K562 (cell line): ENCODE measurements around the gene SHISAL2A. TPM values are rescaled to one million over a fixed set of nuclear protein-coding genes. Genes with fewer than 3 reads are reported as not detected.

Source experiments
- ATAC-seq: fragments of 200-7000 bp; cut with Tn5 transposase; 3 replicates; pipeline ENCODE4 v1.9.1; 2020; ENCODE audit warnings: moderate library complexity
- BruUV-seq: library from RNA; stranded (reverse); fragments of 400-500 nt; replicated peaks from 2 replicates; lab custom pipeline; 2021; lab: Mats Ljungman, UMichigan
- CTCF ChIA-PET: fragments of 300-600 bp; formaldehyde crosslinking; extraction: SDS; loops from one replicate; lab custom pipeline; 2021; ENCODE audit warnings: low intra/inter-chr PET ratio; lab: Yijun Ruan, JAX
- POLR2A ChIA-PET: fragments of 300-600, 350-650 bp; sonication (Branson Sonifier 250); formaldehyde crosslinking; extraction: SDS; loops from one replicate; lab custom pipeline; 2021; ENCODE audit warnings: antibody characterized with exemption, inconsistent platforms; lab: Yijun Ruan, JAX
- DNase-seq, 4 experiments: peaks; one replicate each; pipeline versions ENCODE4 v3.0.0 to v3.0.0-alpha.2; 2011 to 2018; ENCODE audit warnings: low spot score in 3 of 4, mixed read lengths in 3 of 4; ENCODE audit errors: extremely low read depth in 1 of 4
- FAIRE-seq: peaks from 2 replicates; lab custom pipeline; 2011; peaks lifted over from hg19 to GRCh38; lab: Jason Lieb, UNC
- H2AFZ ChIP-seq: 2 replicates; pipeline ENCODE4 v1.6.0; 2011; ENCODE audit warnings: low read depth, low read length, control low read depth, inconsistent platforms
- H3K27ac ChIP-seq: fragments of 200-600 bp; 3 replicates; pipeline ENCODE4 v1.8.0; 2011; ENCODE audit warnings: low read depth, mild to moderate bottlenecking, control low read depth, inconsistent platforms, low read length, moderate library complexity, mixed read lengths; ENCODE audit errors: extremely low read depth
- H3K27me3 ChIP-seq, 2 experiments: fragments of 300-600 bp in 1 of 2; 2 replicates in 1 of 2; 3 replicates in 1 of 2; pipeline versions ENCODE4 v1.6.0 to v1.8.0; 2011; ENCODE audit warnings: inconsistent platforms in 2 of 2, low read length in 2 of 2, mild to moderate bottlenecking in 1 of 2, mixed read lengths in 1 of 2, moderate library complexity in 1 of 2; ENCODE audit not compliant: control insufficient read depth in 2 of 2, insufficient read depth in 2 of 2
- H3K36me3 ChIP-seq: fragments of 300-600 bp; 3 replicates; pipeline ENCODE4 v1.8.0; 2011; ENCODE audit warnings: mild to moderate bottlenecking, low read length, inconsistent platforms; ENCODE audit not compliant: control insufficient read depth, insufficient read depth
- H3K4me1 ChIP-seq, 2 experiments: fragments of 200-600 bp in 1 of 2; replicated peaks in 1 of 2; 2 replicates in 1 of 2; 3 replicates in 1 of 2; pipeline versions ENCODE4 v1.5.1 to v1.8.0; 2011; ENCODE audit warnings: inconsistent platforms in 2 of 2, low read length in 2 of 2, mild to moderate bottlenecking in 1 of 2, mixed read lengths in 1 of 2, moderate library complexity in 1 of 2; ENCODE audit not compliant: control insufficient read depth in 2 of 2, insufficient read depth in 2 of 2
- H3K4me2 ChIP-seq: 2 replicates; pipeline ENCODE4 v1.6.1; 2011; ENCODE audit warnings: low read length, control low read depth, inconsistent platforms, mixed read lengths; ENCODE audit not compliant: insufficient read depth
- H3K4me3 ChIP-seq: fragments of 200-600 bp; sonication (generic), shearing (Covaris generic); 2 replicates; pipeline ENCODE4 v1.5.1; 2016; ENCODE audit warnings: control low read depth, inconsistent platforms
- H3K79me2 ChIP-seq: fragments of 200-600 bp; 3 replicates; pipeline ENCODE4 v1.8.0; 2011; ENCODE audit warnings: low read length, inconsistent platforms; ENCODE audit not compliant: control insufficient read depth, insufficient read depth
- H3K9ac ChIP-seq, 2 experiments: 2 replicates each; pipeline versions ENCODE4 v1.6.0 to v1.6.1; 2011; ENCODE audit warnings: low read depth in 2 of 2, low read length in 2 of 2, control low read depth in 1 of 2, inconsistent platforms in 1 of 2, mild to moderate bottlenecking in 1 of 2, mixed read lengths in 1 of 2; ENCODE audit not compliant: insufficient read depth in 1 of 2
- H3K9me1 ChIP-seq: one replicate; pipeline ENCODE4 v1.6.0; 2011; ENCODE audit warnings: inconsistent platforms, mild to moderate bottlenecking, low read length, moderate library complexity; ENCODE audit not compliant: control insufficient read depth, insufficient read depth
- H3K9me3 ChIP-seq: replicated peaks from 2 replicates; pipeline ENCODE4 v1.5.1; 2011; ENCODE audit warnings: low read depth, low read length, inconsistent platforms; ENCODE audit not compliant: control insufficient read depth, insufficient read depth
- H4K20me1 ChIP-seq: replicated peaks from 2 replicates; pipeline ENCODE4 v1.6.1; 2011; ENCODE audit warnings: low read length, inconsistent platforms, mixed read lengths; ENCODE audit not compliant: control insufficient read depth, insufficient read depth
- ATF2 ChIP-seq: sonication (generic); formaldehyde crosslinking; IDR thresholded peaks from 2 replicates; pipeline ENCODE4 v1.8.1; 2022; ENCODE audit warnings: missing genetic modification reagents
- KHSRP ChIP-seq: fragments of 450-650 bp; IDR thresholded peaks from 2 replicates; pipeline ENCODE4 v1.6.1; 2017
- TSHZ1 ChIP-seq: fragments of 250-450 bp; sonication (Bioruptor Pico); IDR thresholded peaks from 2 replicates; pipeline ENCODE4 v1.4.0; 2020; ENCODE audit warnings: mild to moderate bottlenecking, moderate library complexity
- UBTF ChIP-seq, 2 experiments: IDR thresholded peaks; 2 replicates each; pipeline ENCODE4 v1.6.1; 2012; ENCODE audit warnings: improper control_type of control experiment in 2 of 2, low read depth in 2 of 2, low read length in 2 of 2, borderline replicate concordance in 1 of 2
- ZC3H8 ChIP-seq: fragments of 450-650 bp; IDR thresholded peaks from 2 replicates; pipeline ENCODE4 v1.6.1; 2017
- WGBS: fragments of 100-300 bp; shearing (Covaris generic); methylation state at CpG from one replicate; pipeline ENCODE4 v1.1.6; 2016; ENCODE audit warnings: low coverage, mixed read lengths; ENCODE audit not compliant: insufficient coverage; ENCODE audit errors: missing lambda C conversion rate; 5-methylcytosine and 5-hydroxymethylcytosine counted together
- in situ Hi-C: fragments of 300-500 bp; cut with MboI; formaldehyde crosslinking; loops from 4 replicates; pipeline ENCODE4 v1.15.0; 2018; ENCODE audit warnings: inconsistent platforms, mixed read lengths
- intact Hi-C: fragments of 100-400 bp; cut with micrococcal nuclease; formaldehyde crosslinking; loops from 2 replicates; pipeline ENCODE4 v1.14.2; 2022
- polyA plus RNA-seq, 8 experiments: library from polyadenylated mRNA; depleted of rRNA in 4 of 8; stranded (reverse) in 5 of 8; unstranded in 3 of 8; fragments of >200 nt; fragmentation: Nextera tagmentation in 2 of 8; fragmentation: Illumina TruSeq in 1 of 8; extraction: Ambion mirVana in 2 of 8; extraction: Trizol in 1 of 8; gene quantifications; 2 replicates each; pipeline versions ENCODE4 v1.2.1 to v1.2.3, GENCODE V29; 2011 to 2014; ENCODE audit warnings: inconsistent platforms in 1 of 8, missing spikeins in 1 of 8
- total RNA-seq, 7 experiments: library from RNA; depleted of rRNA in 6 of 7; stranded (reverse); fragments of >200 nt in 6 of 7; fragmentation: Illumina TruSeq in 2 of 7; extraction: Trizol in 2 of 7; gene quantifications; 2 replicates each; pipeline versions ENCODE4 v1.2.1 to v1.2.3, GENCODE V29; 2011 to 2021; ENCODE audit warnings: low replicate concordance in 1 of 7

The SHISAL2A gene
- total and polyA plus RNA-seq, 9 of the 15 experiments (the other 6 are each of a cell fraction or from before 2014, with no cell fraction given): 0.11 TPM; not detected in 8

GRCh38 chr1:52670604-52671003 lies 37.6 kb downstream of the SHISAL2A start:
- TF ChIP-seq TSHZ1 (CRISPR knock-in tag) (no peak), KHSRP (no peak), ATF2 (CRISPR knock-in tag) (no peak), UBTF (IDR thresholded peaks at IDR 0.05; ENCODE audit: borderline replicate concordance in 1 of 2, low read depth in 2 of 2, low read length in 2 of 2) (no peak), ZC3H8 (no peak)
- TF ChIP-seq, all 486 proteins: peak for 0
- Histone ChIP-seq H3K4me3 (no peak overlapping the region), H3K9me1 (no peaks in the 10 kb centered on the region), H3K27ac (no peak overlapping the region), H2AFZ (no peak overlapping the region), H4K20me1 (no peaks in the 10 kb centered on the region), H3K4me2 (no peak overlapping the region), H3K9ac (no peak overlapping the region), H3K4me1 (peaks cover 0 to 16% of the 10 kb centered on the region in 2 experiments; a peak in 4 of 5 replicates), H3K9me3 (no peaks in the 10 kb centered on the region), H3K27me3 (no peaks in the 10 kb centered on the region), H3K36me3 (no peaks in the 10 kb centered on the region), H3K79me2 (no peaks in the 10 kb centered on the region)
- no peak for ATAC-seq
- 45% methylated on average over 2 of the region's 2 CpGs for WGBS
- DNase-seq: no peak
- CTCF ChIA-PET: no interaction called here
- no peak for FAIRE-seq
- BruUV-seq: no TSS peak
- POLR2A ChIA-PET: no interaction called here
- in situ Hi-C loops: no loop called here
- intact Hi-C loops: no loop called here
